Right hindlimb (tissue), 1 donor: ENCODE results near the gene PCDHGC5.

Source experiments
- DNase-seq: peaks from one replicate; pipeline ENCODE4 v3.0.0-alpha.2; 2018

PCDHGC5 gene

GRCh38 chr5:141513627-141514329 is 24.9 kb downstream of the PCDHGC5 start:
- DNase-seq: peak; percentile 94

- no peak for DNase-seq
Observed at GRCh38 chr5:141514330-141515133, 25.7 kb downstream of the PCDHGC5 start.

GRCh38 chr5:141515141-141515540 is 26.3 kb downstream of the PCDHGC5 start:
- DNase-seq: no peak

GRCh38 chr5:141515946-141516671 is 27.2 kb downstream of the PCDHGC5 start:
- no peak for DNase-seq

GRCh38 chr5:141516672-141517025 is 27.8 kb downstream of the PCDHGC5 start:
- DNase-seq: no peak

- no peak for DNase-seq
Observed at GRCh38 chr5:141517312-141517711, 28.4 kb downstream of the PCDHGC5 start.

- no peak for DNase-seq
Observed at GRCh38 chr5:141517880-141518617, 29.2 kb downstream of the PCDHGC5 start.

GRCh38 chr5:141518618-141519015 is 29.7 kb downstream of the PCDHGC5 start:
- DNase-seq: no peak

- no peak for DNase-seq
Observed at GRCh38 chr5:141519605-141520565, 31.0 kb downstream of the PCDHGC5 start.

GRCh38 chr5:141521244-141521781 is 32.4 kb downstream of the PCDHGC5 start:
- DNase-seq: peak; percentile 78

- no peak for DNase-seq
Observed at GRCh38 chr5:141522301-141522700, 33.4 kb downstream of the PCDHGC5 start.

- no peak for DNase-seq
Observed at GRCh38 chr5:141523991-141524390, 35.1 kb downstream of the PCDHGC5 start.

GRCh38 chr5:141524604-141525597 is 36.0 kb downstream of the PCDHGC5 start:
- peak; percentile 94 for DNase-seq

GRCh38 chr5:141525653-141526052 is 36.8 kb downstream of the PCDHGC5 start:
- DNase-seq: no peak

- DNase-seq: no peak
Observed at GRCh38 chr5:141527426-141527825, 38.5 kb downstream of the PCDHGC5 start.

- DNase-seq: peak; percentile 87
Observed at GRCh38 chr5:141528291-141528984, 39.6 kb downstream of the PCDHGC5 start.

GRCh38 chr5:141529002-141529401 is 40.1 kb downstream of the PCDHGC5 start:
- DNase-seq: peak; percentile 63

- no peak for DNase-seq
Observed at GRCh38 chr5:141529873-141530272, 41.0 kb downstream of the PCDHGC5 start.

- no peak for DNase-seq
Observed at GRCh38 chr5:141532726-141533125, 43.8 kb downstream of the PCDHGC5 start.
